ENCODE results near the gene GNG13. TPM values are rescaled to one million over a fixed set of nuclear protein-coding genes. Genes with fewer than 3 reads are reported as not detected.
"Not testable (repeated sequence)": the region's sequence is repeated elsewhere in the genome, so short reads cannot be mapped to it uniquely, and the experiment has no call there.

Gene GNG13
- total RNA-seq, 2 donors from 2014 or later, result 0.40 to 0.53 TPM

DNA sequence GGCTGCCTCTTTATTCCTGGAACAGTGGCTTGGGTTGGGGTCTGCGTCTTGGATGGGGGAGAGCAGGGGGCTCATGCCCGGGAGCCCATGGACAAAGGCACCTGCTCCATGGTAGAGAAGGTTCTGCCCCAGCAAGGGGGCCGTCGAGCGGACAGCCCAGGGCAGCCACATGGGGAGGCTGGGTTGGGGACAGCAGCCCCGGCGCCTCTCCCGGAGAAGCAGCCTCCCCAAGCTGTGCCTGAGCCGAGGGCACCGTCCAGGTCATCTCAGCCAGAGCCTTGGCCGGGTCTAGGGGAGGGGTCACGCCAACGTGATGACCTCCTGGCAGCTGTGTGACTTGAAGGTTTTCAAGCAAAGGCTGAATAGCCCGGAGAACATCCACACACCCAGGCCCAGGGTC lies 32.9 kb upstream of the GNG13 start:
- ATAC-seq (no peak), DNase-seq (no peak)
- intact Hi-C loops (cut with DNase I, micrococcal nuclease), result no loop called here

DNA sequence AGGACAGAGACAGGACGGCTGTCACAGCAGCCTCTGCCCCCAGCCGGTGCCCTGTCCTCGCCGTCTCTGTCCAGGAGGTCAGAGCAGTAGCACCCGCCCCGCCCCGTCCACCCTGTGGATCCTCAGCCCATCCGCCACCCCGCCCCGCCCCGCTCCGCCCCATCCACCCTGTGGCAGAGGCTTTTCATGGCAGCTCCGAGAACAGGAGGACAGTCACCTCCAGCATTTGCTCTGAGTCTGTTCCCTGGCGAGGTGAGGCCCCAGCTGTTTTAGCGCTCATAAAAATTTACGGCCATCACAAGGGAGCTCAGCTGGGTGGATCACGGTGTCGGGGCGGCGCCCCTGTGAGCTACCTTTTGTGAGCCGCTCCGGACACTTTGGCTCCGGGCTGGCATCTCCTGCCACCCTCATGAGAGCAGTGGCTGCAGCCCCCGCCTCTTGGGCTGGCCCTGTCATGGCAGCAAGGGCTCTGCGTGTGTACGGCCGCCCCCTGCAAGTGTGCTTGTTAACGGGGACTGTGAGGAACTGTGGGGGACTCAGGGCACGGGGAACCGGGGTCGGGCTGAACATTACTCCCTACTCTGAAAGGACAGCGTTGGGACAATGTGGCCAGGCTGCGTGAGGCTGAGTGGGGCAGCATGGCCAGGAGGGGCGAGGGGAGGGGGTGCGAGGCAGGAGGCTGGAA lies 32.3 kb upstream of the GNG13 start:
- ATAC-seq (peak; percentile 90), DNase-seq (peak; percentile 45 to 74)
- intact Hi-C loops (cut with DNase I, micrococcal nuclease), result no loop called here

DNA sequence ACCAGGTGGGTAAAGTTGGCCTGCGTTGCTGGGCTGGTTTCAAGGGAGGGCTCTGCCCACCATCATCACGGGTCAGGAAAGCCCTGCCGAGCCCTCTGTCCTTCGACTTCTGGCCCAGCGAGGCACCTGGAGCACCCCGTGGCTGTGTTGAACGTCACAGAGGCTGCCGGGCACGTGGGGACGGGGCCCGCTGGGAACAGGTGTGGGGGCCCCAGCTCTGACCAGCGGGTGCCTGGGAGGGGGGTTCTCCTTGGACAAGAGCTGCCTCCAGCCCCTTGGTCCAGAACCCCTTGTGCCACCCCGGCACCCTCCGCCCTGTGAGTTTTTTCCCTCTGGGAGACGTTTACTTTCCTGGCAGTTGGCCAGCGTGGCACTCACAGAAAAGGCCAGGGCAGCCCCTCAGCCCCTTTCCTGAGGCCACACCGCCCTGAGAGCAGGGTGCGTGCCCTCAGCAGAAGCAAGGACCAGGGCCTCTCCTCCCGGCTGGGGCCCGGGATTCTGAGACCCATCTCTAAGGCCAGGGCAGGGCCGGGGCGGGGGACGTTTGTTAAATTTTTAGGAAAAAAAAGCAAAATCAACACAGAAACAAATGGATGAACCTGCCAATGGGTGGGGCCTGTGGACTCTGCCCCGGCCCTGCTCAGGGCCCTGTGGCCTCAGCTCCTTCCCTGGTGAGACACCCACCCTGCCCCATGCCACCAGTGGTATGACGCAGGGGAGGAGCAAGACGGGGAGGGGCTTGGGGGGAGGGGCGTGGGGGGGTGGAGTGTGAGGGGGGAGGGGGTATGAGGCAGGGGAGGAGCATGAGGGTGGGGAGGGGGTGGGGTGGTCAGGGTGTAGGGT lies 31.3 kb upstream of the GNG13 start:
- peak; percentile 78 for ATAC-seq
- intact Hi-C loops (cut with DNase I, micrococcal nuclease), result no loop called here
- peak in 1 of 2 donors; percentile 24 for DNase-seq

DNA sequence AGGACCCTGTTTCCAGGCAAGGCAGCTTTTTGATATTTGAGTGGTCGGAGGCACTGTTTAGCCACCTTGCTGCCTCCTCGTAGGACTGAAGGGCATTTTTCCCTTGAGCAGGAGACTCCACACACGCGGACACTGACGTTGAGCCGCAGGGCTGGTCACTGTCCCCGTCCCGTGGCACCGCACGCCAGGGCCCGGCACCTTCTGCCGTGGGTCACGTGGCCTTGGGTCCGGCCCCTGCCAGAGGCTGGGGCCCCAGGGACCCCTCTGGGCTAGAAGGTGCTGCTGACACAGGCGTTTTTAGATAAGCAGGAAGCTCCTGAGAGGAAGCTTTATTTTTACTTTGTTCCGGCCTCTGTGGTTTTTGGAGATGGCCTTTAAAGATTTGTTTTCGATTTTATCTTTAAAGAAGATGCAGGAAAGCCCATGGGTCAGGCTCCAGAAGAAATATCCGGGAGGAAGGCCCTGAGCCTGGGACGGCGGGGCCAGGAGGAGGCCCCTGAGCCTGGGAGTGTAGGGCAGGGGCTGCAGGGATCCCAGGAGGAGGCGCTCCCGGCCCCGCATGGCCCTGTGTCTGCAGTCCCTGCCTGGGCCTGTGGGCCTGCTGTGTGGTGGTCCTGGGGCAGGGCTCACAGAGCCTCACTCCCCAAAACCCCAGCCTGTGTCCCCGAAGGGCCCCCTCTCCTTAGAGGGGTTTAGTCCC lies 30.5 kb upstream of the GNG13 start:
- no peak for ATAC-seq
- intact Hi-C loops (cut with DNase I, micrococcal nuclease), result no loop called here
- no peak for DNase-seq

DNA sequence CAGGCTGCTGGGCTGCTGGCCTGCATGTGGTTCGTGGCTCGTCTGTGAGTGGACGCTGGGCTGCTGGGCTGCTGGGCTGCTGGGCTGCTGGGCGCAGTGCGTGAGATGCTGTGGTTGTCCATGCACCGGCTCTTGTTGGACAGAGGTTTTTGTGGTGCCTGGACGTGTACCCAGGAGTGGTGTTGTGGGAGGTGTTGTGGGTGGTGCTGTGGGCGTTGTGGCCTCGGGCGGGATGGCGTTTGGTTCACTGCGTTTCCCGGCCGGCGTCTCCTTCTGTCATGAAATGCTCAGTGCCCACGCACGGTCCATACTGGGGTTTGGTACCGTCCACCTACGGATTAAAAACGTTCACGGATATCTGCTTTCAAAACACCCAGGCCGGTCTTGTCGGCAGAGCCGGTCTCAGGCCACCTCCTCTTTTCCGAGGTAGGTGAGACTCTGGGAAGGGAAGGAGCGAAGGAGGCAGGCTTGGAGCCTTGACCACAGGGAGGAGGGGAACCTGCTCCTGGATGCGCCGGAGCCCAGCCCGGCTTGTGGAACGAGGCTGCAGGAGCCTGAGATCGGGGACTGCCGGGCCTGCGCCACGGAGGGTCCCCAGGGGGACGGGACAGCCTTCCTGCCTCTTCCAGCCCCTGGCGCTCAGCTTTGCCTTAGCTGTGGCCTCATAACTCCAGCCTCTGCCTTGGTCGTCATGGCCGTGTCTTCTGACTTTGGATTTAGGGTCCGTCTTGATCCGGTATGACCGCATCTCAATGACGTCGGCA lies 29.8 kb upstream of the GNG13 start:
- DNase-seq, result no peak
- intact Hi-C loops (cut with DNase I, micrococcal nuclease), result no loop called here
- no peak for ATAC-seq

DNA sequence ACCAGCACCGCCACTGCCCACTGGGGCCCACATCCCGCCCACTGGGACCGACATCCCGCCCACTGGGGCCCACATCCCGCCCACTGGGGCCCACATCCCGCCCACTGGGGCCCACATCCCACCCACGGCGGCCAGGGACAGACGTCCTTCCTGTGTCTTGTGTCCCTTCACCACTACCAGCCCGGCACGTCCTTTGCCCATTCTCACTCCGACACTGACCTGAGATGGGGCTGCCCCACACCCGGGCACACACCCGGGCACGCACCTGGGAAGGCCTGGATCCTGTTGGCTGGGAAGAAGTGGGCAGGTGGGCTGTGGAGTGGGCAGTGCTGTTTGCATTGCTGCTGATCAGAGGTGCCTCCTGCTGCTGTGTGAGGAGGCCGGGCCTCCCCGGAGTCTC lies 28.4 kb upstream of the GNG13 start:
- DNase-seq (no peak), ATAC-seq (no peak)
- intact Hi-C loops (cut with DNase I, micrococcal nuclease), result no loop called here

DNA sequence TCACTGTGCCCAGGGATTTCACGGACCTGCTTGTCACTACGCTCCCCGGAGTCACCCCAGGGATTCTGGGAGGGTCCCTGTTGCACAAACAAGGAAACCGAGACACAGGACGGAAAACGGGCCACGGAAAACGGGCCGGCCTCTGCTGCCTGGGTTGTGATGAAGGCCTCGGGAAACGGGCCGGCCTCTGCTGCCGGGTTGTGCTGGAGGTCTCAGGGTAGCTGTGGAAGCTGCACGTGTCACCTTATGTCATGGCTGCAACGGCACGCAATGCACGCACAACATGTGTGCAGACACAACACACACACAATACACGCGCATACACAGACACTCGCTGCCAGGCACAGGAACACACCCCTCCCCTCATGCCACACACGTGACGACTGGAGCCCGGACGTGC lies 27.0 kb upstream of the GNG13 start:
- intact Hi-C loops (cut with DNase I, micrococcal nuclease), result no loop called here
- ATAC-seq, result no peak
- DNase-seq, result no peak

DNA sequence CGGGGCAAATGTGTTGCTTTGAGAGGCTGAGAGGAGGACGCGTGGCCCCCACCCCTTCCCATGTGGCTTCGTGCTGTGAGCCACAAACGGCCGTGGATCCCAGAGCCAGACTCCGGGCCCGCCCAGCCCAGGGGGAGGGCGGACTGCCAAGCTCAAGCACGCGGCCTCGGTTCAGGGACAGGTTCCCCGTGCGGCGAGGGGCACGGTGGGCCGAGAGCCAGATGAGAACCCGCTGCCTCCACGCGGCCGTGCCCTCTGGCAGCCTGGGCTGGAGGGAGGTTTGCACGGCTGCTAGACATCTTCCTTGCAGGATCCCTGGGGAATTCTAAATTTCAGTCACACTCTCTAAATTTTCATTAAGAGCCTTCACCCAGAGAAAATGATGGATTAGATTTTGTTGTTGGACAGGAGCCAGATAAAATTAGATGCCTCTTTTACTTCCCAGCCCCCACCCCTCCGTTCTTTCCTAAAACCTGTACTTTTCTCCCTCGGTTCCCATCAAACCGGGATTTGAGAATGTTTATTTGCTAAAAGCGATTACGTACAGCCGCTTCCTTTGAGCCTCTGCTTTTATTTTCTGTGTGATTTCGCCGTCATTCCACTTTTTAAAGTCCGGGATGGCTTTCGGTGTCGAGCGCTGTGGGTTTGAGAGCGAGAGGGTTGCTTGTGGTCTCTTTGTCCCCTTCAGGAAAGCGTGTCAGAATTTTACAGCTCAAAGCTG lies 25.0 kb upstream of the GNG13 start:
- no peak for ATAC-seq
- intact Hi-C loops (cut with DNase I, micrococcal nuclease), result no loop called here
- DNase-seq, result no peak

DNA sequence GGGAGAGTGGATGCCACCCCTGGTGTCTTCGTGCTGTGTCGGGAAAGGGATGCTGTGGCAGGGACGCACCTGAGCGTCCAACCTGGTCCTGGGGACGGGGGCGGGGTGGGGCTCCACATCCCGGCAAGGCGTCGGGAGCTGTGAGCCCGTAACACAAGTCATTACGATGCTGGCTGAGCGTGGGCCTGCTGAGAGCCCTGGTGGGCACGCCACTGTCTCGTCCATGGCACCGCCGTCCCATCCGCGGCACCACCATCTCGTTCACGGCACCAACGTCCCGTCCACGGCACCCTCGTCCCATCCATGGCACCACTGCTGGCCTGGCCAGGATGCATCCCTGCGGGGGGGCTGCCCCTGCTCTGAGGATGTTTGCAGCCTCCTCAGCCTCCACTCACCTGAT lies 24.1 kb upstream of the GNG13 start:
- DNase-seq, result no peak
- ATAC-seq, result no peak
- intact Hi-C loops (cut with DNase I, micrococcal nuclease), result no loop called here

DNA sequence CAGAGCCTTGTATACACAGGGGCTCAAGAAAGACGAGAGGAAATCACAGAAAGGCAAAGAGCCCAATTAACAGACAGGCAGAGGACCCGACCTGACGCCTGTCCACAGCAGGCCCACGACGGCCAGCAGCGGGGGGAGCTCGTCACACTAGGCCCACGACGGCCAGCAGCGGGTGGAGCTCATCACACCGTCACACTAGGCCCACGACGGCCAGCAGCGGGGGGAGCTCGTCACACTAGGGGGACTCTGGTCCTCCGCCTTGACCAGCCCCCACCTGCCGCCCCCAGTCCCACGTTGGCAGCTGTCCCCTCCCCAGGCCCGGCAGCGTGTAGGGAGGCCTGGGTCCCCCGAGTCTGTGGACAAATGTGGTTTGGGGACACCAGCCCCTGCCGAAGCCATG lies 23.7 kb upstream of the GNG13 start:
- ATAC-seq, result no peak
- intact Hi-C loops (cut with DNase I, micrococcal nuclease), result no loop called here
- DNase-seq, result no peak

DNA sequence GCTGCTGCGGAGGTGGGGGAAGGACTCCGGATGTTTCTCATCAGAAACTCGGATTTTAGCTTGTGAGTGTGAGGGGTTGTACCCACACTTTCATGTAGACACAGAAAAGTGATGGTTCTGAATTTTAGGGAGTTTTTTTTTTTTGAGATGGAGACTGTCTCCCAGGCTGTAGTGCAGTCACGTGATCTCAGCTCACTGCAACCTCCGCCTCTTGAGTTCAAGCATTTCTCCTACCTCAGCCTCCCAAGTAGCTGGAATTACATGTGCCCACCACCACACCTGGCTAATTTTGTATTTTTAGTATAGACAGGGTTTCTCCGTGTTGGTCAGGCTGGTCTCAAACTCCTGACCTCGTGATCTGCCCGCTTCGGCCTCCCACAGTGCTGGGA lies 22.4 kb upstream of the GNG13 start:
- DNase-seq (no peak), ATAC-seq (no peak)
- intact Hi-C loops (cut with DNase I, micrococcal nuclease), result no loop called here

DNA sequence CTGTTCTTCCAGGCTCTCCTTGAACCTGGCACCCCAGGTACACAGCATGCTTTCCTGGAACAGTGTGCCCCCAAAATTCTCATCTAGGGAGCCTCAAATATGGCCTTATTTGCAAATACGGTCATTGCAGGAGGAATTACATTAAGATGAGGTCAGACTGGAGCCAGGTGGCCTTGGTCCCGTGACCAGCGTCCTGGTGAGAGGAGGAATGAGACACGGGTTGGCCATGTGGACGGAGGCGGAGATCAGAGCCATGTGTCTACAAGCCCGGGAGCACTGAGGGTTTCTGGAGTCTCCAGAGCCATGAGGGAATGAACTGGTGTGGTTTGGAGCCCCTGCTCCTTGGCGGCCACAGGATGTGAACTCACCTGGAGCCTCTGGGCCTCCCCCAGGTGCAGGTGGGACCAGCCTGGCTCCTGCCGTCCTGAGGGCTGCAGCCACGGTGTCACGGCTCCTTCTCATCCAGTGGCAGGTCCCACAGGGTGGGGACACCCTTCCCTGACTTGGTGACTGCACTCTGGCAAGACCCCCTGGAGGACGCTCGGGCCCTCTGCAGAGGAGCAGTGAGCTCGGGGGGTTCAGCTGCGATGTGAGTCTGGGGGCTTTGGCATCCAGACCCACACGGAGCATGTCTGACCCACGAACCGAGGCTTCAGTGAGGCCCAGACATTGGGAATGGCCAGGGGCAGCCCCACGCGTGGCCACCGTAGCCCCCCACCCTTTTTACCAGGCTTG lies 21.8 kb upstream of the GNG13 start:
- DNase-seq (no peak), ATAC-seq (no peak)
- intact Hi-C loops (cut with DNase I, micrococcal nuclease), result no loop called here

DNA sequence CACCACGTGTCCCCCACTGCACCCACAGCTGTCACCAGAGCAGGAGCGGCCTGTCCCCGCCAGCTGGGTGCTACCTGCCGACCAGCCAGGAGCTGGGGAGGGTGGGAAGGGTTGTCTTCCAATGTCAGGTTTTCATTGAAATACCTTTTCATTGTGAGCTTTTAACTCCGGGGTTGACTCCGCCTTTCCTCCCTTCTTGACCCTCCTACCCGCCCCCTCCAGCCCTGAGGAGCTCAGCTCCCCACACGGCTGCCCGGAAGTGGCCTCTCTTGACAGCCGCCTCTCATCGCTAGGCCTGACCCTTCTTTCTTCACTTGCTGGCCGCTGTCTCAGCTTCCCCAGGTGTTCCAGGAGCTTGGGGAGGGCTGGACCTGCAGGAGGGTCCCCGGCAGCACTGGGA lies 21.2 kb upstream of the GNG13 start:
- intact Hi-C loops (cut with DNase I, micrococcal nuclease), result no loop called here
- DNase-seq (no peak), ATAC-seq (no peak)

DNA sequence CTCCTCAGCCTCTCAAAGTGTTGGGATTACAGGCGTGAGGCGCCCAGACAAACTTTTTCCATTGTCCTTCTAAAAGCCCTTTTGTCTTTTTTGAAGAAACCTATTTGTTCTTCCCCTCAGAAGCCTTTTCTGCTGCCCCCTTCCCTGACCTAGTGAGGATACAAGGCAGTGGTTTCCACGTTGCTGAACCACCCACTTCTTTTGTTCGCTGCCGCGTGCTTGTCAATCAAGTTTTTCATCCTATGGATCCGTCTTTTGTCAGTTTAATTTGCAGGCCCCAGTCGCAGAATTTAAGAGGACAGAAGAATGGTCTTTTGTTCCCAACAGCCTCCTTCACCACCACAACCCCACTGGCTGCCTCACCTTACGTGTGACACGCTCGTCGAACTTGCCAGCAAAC lies 20.2 kb upstream of the GNG13 start:
- DNase-seq, result no peak
- intact Hi-C loops (cut with DNase I, micrococcal nuclease), result no loop called here
- no peak for ATAC-seq

DNA sequence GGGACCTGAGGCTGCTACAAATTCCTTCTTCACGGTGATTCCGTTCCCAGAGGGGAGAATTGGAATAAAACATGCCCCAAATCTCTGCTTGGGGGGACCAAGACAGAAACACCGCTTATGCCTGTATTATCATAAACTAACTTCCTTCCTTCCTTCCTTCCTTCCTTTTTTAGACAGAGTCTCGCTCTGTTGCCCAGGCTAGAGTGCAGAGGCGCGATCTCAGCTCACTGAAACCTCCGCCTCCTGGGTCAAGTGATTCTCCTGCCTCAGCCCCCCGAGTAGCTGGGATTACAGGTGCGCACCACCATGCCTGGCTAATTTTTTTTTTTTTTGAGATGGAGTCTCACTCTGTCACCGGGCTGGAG lies 19.5 kb upstream of the GNG13 start:
- intact Hi-C loops (cut with DNase I, micrococcal nuclease); DNase-seq; ATAC-seq: not testable (repeated sequence)

DNA sequence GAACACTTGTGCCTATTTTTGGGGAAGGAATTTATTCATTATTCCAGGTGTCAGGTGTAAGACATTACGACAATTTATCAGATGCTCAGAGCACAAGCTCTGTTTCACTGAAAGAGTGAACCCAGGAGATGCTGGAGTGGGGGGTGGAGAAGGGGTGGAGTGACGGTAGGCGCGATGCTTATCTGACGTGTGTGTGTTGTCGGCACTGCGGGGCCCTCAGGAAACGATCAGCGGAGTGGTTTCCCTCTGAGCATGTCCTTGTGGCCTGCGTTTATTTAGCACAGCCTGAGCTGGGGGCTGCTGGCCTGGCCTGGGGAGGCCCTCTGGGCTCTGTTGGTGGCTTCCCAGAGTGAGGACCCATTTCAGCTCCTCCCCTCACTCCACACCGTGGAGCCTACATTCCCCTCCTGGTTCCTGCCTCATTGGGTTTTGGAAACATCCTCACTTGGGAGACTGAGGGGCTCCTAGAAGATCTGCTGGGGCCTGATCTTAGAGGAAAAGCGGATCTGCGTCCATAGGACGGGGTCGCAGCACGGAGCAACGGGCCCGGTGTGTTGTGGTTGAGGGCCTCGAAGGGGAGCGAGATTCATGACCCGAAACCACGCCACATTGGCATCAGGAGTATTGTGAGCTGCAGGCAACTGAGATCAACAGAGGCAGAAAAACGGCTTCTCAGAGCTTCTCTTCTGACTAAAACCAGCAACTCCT lies 19.0 kb upstream of the GNG13 start:
- no peak for ATAC-seq
- no peak for DNase-seq
- intact Hi-C loops (cut with DNase I, micrococcal nuclease), result loop anchor here in 1 of 2 donors (10.0 kb wide), 1 partner anchor 235 kb away; no protein-coding TSS in a partner anchor

DNA sequence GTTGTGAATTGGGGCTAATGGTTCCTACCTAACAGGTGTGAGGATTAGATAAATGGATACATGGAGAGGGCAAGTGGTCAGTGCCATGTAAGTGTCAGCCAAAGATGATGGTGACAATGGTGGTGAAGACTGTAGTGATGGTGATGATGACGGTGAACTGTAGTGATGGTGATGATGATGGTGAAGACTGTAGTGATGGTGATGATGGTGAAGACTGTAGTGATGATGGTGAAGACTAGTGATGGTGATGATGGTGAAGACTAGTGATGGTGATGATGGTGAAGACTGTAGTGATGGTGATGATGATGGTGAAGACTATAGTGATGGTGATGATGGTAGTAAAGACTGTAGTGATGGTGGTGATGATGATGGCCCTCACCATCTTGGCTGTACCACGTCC lies 18.1 kb upstream of the GNG13 start:
- no peak for ATAC-seq
- no peak for DNase-seq
- intact Hi-C loops (cut with DNase I, micrococcal nuclease), result loop anchor here in 1 of 2 donors (10.0 kb wide), 1 partner anchor 236 kb away; no protein-coding TSS in a partner anchor
